GM12891 (cell line): ENCODE measurements around the gene FZD8.

Experiments
- DNase-seq: peaks from one replicate; pipeline ENCODE4 v3.0.0; 2011; ENCODE audit warnings: low spot score; ENCODE audit not compliant: insufficient read length
- FAIRE-seq: peaks from 2 replicates; lab custom pipeline; 2011; peaks lifted over from hg19 to GRCh38; lab: Jason Lieb, UNC
- PAX5 ChIP-seq: IDR thresholded peaks from 2 replicates; pipeline ENCODE4 v1.6.1; 2011; ENCODE audit warnings: low read length, moderate library complexity, mild to moderate bottlenecking; ENCODE audit not compliant: insufficient read depth, severe bottlenecking
- POLR2A ChIP-seq: IDR thresholded peaks from 2 replicates; pipeline ENCODE4 v1.6.1; 2011; ENCODE audit warnings: low read depth, low read length, control low read depth
- POLR2AphosphoS5 ChIP-seq: IDR thresholded peaks from 2 replicates; pipeline ENCODE4 v1.6.1; 2011; ENCODE audit warnings: low read depth, low read length, control low read depth
- POU2F2 ChIP-seq: IDR thresholded peaks from 2 replicates; pipeline ENCODE4 v1.6.1; 2011; ENCODE audit warnings: low read depth, mild to moderate bottlenecking, control low read depth, low read length, moderate library complexity
- SPI1 ChIP-seq: IDR thresholded peaks from 2 replicates; pipeline ENCODE4 v1.6.1; 2011; ENCODE audit warnings: low read depth, low read length, control low read depth
- TAF1 ChIP-seq: IDR thresholded peaks from 2 replicates; pipeline ENCODE4 v1.6.1; 2011; ENCODE audit warnings: low read depth, low read length, control low read depth

The FZD8 gene

DNA sequence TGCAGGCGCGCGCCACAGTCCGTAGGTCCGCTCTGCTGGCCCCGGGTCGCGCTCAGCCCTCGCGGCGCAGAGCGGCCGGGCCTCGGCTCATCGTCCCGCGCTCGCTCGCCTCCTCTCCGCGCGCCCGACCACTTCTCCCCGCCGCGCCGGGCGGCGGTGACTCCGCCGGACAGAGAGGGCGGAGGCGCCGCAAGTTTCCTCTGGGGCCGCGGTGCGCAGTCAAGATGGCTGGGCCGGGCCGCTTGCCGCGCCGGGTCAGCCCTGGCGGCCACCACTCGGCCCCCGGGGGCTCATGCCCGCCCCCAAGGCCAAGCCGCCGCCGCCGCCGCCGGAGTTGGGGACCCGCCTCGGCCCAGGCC, 441 bp downstream of the FZD8 start:
- TF ChIP-seq POLR2A (no peak), POU2F2 (no peak), SPI1 (no peak), PAX5 (no peak), TAF1 (no peak), POLR2AphosphoS5 (no peak)
- no peak for FAIRE-seq
- DNase-seq: peak; percentile 32

DNA sequence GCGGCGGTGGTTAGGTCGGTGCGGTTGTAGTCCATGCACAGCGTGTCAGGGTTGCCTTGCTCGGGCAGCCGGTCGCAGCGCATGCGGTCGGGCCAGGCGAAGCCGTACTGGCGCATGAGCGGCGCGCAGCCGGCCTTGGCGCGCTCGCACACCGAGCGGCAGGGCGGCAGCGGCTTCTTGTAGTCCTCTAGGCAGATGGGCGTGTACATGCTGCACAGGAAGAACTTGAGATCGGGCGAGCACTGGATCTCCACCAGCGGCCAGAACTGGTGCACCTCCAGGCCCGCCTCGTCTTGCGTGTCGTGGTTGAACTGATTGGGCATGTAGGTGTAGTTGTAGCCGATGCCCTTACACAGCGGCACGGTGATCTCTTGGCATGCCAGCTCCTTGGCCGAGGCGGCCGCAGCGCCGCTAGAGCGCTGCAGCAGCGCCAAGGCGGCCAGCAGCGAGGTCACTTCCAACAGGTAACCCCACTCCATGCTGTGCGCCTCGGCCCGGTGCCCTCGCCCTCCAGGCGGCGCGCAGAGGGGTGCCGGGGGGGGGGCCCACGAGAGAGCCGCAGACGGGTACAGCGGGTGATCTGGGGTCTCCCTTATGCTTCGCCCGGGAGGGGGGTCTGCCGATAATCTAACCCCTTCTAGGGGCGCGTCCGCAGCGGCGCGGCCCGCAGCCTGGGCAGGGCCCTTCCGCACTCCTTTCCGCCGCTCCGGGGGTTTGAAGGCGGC, 983 bp downstream of the FZD8 start:
- TF ChIP-seq POLR2A: no peak
- no peak for TF ChIP-seq POU2F2
- no peak for TF ChIP-seq SPI1
- no peak for TF ChIP-seq PAX5
- no peak for TF ChIP-seq POLR2AphosphoS5
- no peak for TF ChIP-seq TAF1
- FAIRE-seq (peak; percentile 94), DNase-seq (peak; percentile 32)

- FAIRE-seq: peak; percentile 20
- DNase-seq: peak; percentile 53
- TF ChIP-seq PAX5 (no peak), POLR2AphosphoS5 (no peak), POU2F2 (no peak), POLR2A (no peak), SPI1 (no peak), TAF1 (no peak)
Measured at GRCh38 chr10:35640474-35640873, 1.6 kb downstream of the FZD8 start.

DNA sequence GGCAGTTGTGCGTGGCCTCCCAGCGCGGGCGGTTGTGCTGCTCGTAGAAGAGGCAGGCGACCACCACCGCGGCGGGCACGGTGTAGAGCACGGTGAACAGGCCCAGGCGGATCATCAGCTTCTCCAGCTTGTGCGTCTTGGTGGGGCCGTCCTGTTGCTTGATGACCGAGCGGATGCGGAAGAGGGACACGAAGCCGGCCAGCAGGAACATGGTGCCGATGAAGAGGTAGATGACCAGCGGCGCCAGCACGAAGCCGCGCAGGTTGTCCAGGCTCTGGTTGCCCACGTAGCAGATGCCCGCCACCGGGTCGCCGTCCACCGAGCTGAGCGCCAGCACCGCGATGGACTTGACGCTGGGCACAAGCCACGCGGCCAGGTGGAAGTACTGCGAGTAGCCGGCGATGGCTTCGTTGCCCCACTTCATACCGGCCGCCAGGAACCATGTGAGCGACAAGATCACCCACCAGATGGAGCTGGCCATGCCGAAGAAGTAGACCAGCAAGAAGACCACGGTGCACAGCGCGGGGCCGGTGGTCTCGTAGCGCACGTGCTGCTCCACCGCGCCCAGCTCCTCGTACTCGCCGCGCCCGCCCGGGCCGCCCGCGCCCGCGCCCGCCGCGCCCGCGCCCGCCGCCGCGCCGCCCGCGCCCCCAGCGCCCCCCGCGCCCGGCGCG, 2.2 kb downstream of the FZD8 start:
- TF ChIP-seq TAF1 (no peak), POU2F2 (no peak), PAX5 (no peak), SPI1 (no peak), POLR2A (no peak), POLR2AphosphoS5 (no peak)
- FAIRE-seq: no peak
- DNase-seq: no peak

DNA sequence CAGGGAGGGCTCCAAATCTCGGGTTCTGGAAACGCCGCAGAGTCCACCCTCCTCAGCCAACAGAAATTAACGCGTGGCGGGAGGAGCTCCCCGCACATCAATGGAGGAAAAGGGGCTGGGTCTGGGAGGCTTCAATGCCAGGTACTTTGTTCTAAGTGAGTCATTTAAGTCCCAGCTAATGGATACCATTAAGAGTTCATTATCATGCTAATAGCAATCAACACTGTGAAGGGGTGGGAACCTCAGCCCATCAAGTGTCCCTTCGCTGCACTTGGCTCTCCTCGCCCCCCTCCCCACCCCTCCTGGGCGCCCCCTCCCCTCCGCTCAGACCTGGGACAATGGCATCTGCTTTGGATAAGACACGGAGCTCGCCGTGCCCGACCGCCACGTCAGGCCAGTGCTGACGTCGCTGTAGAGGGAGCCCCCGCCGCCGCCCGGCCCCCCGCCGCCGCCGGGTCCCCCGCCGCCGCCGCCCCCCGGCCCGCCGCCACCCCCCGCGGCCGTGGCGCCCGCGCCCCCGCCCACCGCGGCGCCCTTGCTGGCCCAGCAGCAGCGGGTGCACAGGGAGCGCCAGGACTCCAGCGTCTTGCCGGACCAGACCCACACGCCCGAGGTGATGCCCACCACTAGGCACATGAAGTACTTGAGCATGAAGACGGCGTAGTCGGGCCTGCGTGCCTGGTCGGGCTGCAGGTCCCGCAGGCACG, 2.9 kb downstream of the FZD8 start:
- FAIRE-seq (no peak), DNase-seq (no peak)
- TF ChIP-seq POLR2A (no peak), PAX5 (no peak), TAF1 (no peak), POLR2AphosphoS5 (no peak), POU2F2 (no peak)

GRCh38 chr10:35638101-35638500, 4.0 kb downstream of the FZD8 start:
- TF ChIP-seq SPI1: no peak
- no peak for TF ChIP-seq PAX5
- no peak for TF ChIP-seq TAF1
- TF ChIP-seq POLR2AphosphoS5: no peak
- no peak for TF ChIP-seq POU2F2
- TF ChIP-seq POLR2A: no peak
- no peak for FAIRE-seq
- DNase-seq: no peak

DNA sequence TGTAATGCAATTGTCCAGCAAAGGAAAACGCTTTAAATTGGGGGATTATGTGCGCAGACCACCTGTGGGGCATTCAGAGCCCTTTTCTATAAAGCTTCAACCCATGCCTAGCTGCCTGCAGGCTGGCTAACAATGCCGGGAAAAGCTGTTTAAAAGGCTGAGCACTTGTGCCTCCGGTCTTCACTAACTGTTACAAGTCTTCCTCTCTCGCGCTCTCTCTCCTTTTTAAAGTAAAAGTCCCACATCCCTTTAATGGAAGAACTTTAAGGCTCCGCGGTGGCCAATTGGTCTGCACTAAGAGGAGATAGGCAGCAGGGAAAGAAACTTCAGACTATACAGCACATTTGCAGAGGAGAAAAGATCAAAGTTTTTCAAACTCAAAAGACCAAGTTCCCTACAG, 4.6 kb downstream of the FZD8 start:
- DNase-seq (no peak), FAIRE-seq (no peak)
- no peak for TF ChIP-seq POU2F2
- TF ChIP-seq SPI1: no peak
- TF ChIP-seq TAF1: no peak
- TF ChIP-seq PAX5: no peak
- no peak for TF ChIP-seq POLR2AphosphoS5
- TF ChIP-seq POLR2A: no peak

DNA sequence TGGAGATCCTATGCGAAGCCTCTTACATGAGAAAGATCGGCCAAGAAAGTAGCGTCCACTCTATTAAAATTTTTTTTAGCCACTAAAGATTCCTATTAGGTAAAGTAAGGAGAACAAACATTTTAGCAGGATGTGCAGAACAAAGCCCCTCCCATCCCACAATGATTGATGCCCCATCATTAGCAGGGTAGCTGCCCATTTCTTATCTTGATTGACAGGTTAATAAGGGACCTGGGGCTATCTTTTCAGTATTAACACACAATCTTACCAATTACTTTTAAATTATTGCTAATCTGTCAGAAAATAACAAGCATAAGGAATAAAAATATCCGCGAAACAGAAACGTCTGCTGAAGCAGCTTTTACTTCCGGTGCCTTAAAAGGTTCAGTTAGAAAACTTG, 5.1 kb downstream of the FZD8 start:
- no peak for FAIRE-seq

GRCh38 chr10:35635576-35635975, 6.5 kb downstream of the FZD8 start:
- FAIRE-seq: peak; percentile 79
- DNase-seq: peak; percentile 26
- no peak for TF ChIP-seq SPI1
- no peak for TF ChIP-seq PAX5
- TF ChIP-seq TAF1: no peak
- no peak for TF ChIP-seq POU2F2
- no peak for TF ChIP-seq POLR2AphosphoS5
- TF ChIP-seq POLR2A: no peak

More for the DNA sequence above, 5.1 kb downstream of the FZD8 start:
- TF ChIP-seq POLR2AphosphoS5 (no peak), POLR2A (no peak), TAF1 (no peak), POU2F2 (no peak), SPI1 (no peak), PAX5 (no peak)
- DNase-seq: no peak
